Measurements from ENCODE around the gene SESTD1. TPM values are rescaled to one million over a fixed set of nuclear protein-coding genes. Genes with fewer than 3 reads are reported as not detected.
"Not testable (repeated sequence)": the region's sequence is repeated elsewhere in the genome, so short reads cannot be mapped to it uniquely, and the experiment has no call there.

Gene SESTD1
- total RNA-seq, 4 donors from 2014 or later = 8.0 to 24.1 (median 10.5) TPM

DNA sequence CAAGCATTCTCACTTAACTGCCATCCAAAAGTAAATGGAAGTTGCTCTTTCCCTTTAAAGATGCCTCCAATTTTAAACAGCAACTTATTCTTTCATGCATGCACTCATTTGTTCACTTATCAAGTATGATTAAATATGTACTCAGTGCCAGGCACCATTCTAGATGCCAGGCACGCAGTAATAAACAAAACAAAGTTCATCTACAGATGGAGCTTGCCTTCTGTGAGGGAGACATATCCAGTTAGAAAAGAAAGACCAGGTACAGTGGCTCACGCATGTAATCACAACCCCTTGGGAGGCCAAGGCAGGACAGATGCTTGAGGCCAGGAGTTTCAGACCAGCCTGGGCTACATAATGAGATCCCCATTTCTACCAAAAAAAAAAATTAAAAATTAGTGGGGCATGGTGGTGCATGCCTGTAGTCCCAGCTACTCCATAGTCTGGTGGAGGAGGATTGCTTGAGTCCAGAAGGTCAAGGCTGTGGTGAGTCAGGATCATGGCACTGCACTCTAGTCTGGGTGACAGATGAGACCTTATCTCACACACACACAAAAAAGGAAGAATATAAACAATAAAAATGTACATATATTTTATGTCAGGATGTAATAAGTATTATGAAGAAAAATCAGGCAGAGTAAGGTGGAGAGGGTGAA is 195.5 kb downstream of the SESTD1 start:
- Histone ChIP-seq H3K4me1 (no peaks in the 10 kb centered on the region), H3K9me3 (no peaks in the 10 kb centered on the region), H3K27ac (no peak overlapping the region), H3K4me3 (no peak overlapping the region), H3K36me3 (no peaks in the 10 kb centered on the region), H3K27me3 (no peaks in the 10 kb centered on the region)
- TF ChIP-seq EP300 (IDR thresholded peaks at IDR 0.05) (no peak), POLR2AphosphoS5 (IDR thresholded peaks at IDR 0.05) (no peak), POLR2A (IDR thresholded peaks at IDR 0.05) (no peak)
- TF ChIP-seq, protein P1, sequence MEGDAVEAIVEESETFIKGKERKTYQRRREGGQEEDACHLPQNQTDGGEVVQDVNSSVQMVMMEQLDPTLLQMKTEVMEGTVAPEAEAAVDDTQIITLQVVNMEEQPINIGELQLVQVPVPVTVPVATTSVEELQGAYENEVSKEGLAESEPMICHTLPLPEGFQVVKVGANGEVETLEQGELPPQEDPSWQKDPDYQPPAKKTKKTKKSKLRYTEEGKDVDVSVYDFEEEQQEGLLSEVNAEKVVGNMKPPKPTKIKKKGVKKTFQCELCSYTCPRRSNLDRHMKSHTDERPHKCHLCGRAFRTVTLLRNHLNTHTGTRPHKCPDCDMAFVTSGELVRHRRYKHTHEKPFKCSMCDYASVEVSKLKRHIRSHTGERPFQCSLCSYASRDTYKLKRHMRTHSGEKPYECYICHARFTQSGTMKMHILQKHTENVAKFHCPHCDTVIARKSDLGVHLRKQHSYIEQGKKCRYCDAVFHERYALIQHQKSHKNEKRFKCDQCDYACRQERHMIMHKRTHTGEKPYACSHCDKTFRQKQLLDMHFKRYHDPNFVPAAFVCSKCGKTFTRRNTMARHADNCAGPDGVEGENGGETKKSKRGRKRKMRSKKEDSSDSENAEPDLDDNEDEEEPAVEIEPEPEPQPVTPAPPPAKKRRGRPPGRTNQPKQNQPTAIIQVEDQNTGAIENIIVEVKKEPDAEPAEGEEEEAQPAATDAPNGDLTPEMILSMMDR (IDR thresholded peaks at IDR 0.05) = no peak
- no peak for DNase-seq (ENCODE audit: low spot score in 2 of 2)
- 93% methylated on average over 2 of the region's 2 CpGs for WGBS

DNA sequence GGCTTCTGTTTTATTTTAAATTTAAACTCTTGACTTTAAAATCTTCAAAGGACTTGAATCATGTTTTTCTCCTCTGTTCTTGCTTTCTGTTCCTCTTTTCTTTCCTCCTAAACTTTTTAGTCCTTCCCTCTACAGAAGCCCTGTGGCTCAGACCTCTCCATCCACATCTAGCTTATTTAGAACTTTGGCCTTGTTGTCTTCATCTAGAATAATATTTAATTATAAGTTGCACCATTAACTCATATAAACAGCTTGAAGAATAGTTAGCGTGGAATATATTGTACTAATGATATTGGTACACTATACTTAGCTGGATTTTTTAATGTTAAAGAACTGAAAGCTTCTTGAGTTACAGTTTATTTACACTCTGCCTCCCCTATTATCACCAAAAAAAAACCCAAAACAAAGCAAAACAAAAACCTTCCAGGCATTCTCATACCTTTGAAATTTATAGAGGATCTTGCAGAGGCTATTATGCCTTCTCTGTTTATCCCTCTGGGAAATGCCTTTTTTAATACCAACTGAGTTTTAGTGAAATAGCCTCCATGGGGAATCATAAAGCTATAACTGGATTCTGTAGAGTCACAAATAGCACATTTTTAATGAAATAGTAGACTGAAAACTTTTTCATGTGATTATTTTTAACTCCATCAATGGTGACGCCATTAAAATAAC is 205.5 kb downstream of the SESTD1 start:
- Histone ChIP-seq H3K9me3 (no peaks in the 10 kb centered on the region), H3K27ac (no peak overlapping the region), H3K27me3 (no peaks in the 10 kb centered on the region), H3K4me3 (no peak overlapping the region), H3K4me1 (no peaks in the 10 kb centered on the region), H3K36me3 (no peaks in the 10 kb centered on the region)
- WGBS = 87% methylated on average over 2 of the region's 2 CpGs
- TF ChIP-seq, protein P1 (IDR thresholded peaks at IDR 0.05) = no peak
- TF ChIP-seq POLR2A (IDR thresholded peaks at IDR 0.05) (no peak), EP300 (IDR thresholded peaks at IDR 0.05) (no peak), POLR2AphosphoS5 (IDR thresholded peaks at IDR 0.05) (no peak)
- no peak for DNase-seq (ENCODE audit: low spot score in 2 of 2)

DNA sequence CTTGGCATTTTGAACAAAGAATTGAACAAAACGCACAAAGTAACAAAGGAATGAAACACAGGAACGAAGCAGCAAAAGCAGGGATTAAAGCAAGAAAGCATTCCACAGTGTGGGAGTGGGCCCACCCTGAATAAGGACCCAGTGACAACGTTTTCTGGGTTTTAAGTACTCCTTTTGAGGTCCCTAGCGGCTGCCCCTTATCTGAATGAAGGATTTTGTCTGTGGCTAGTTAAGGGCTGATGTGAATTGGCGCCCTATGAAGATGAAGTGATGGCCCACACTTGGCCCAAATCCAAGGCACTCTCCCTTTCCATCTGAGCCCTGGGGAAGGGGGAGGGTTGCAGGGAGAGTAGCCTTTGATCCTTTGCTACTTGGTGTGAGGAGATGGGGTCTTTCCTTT is 206.9 kb downstream of the SESTD1 start:
- H3K4me1 ChIP-seq = no peaks in the 10 kb centered on the region
- H3K9me3 ChIP-seq = no peaks in the 10 kb centered on the region
- 74% methylated on average over 5 of the region's 5 CpGs for WGBS
- DNase-seq (ENCODE audit: low spot score in 2 of 2) = no peak
- no peak overlapping the region for H3K27ac ChIP-seq
- no peak overlapping the region for H3K4me3 ChIP-seq
- TF ChIP-seq EP300 (IDR thresholded peaks at IDR 0.05) (no peak), POLR2AphosphoS5 (IDR thresholded peaks at IDR 0.05) (no peak), POLR2A (IDR thresholded peaks at IDR 0.05) (no peak)
- TF ChIP-seq, protein P1 (IDR thresholded peaks at IDR 0.05) = no peak
- no peaks in the 10 kb centered on the region for H3K36me3 ChIP-seq
- H3K27me3 ChIP-seq = no peaks in the 10 kb centered on the region

DNA sequence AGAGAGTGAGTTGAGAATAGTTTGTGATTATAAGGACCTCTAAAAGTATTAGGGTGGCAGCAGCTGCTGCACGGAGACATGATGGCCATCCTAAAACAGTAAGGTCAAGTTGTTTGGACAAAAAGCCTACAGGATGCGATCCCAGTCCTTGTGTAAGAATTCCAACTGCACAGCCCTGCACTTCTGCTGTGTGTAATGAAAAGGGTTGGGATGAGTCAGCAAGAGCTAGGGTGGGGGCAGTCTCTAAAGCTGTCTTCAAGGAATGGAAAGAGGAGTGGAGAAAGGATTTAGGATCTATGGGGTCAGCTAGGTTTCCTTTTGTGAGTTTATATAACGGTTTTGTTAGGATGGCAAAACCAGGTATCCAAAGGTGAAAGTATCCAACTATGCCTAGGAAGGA is 211.1 kb downstream of the SESTD1 start:
- not testable (repeated sequence) for H3K9me3 ChIP-seq; H3K27ac ChIP-seq; DNase-seq (ENCODE audit: low spot score in 2 of 2); H3K4me1 ChIP-seq; H3K36me3 ChIP-seq; H3K4me3 ChIP-seq; H3K27me3 ChIP-seq
- 94% methylated on average over 3 of the region's 3 CpGs for WGBS

Other genes with a start within 250 kb of the SESTD1 start
- 1 to 10 TPM in 2 of 4 donors, under 1 TPM in 2; 0.08 to 1.3 (median 0.73) TPM for gene CCDC141, start 214.7 kb downstream of the SESTD1 start, total RNA-seq